ENCODE measurements around the gene MARK3. TPM values are rescaled to one million over a fixed set of nuclear protein-coding genes. Genes with fewer than 3 reads are reported as not detected.
A peak's percentile ranks its signal among the peaks of the same experiment; 100 is the strongest.

The MARK3 gene
- total and polyA plus RNA-seq, 10 of the 15 experiments (the other 5 are each of a cell fraction or from before 2014, with no cell fraction given), result 10.7 to 75.1 (median 41.4) TPM

- WGBS (ENCODE audit: insufficient coverage, insufficient replicate concordance, low lambda C conversion rate, missing lambda C conversion rate), result 100% methylated on average over 4 of the region's 4 CpGs
- FAIRE-seq, result no peak
Measured at GRCh38 chr14:103343164-103343879, 41.9 kb upstream of the MARK3 start.

More at GRCh38 chr14:103343164-103343879, 41.9 kb upstream of the MARK3 start:
- H3K27me3 ChIP-seq (replicated peaks in 1 of 2; ENCODE audit: control insufficient read depth in 2 of 2, insufficient read depth in 2 of 2, low read length in 1 of 2), result no peaks in the 10 kb centered on the region
- in situ Hi-C loops (cut with MboI) (no loop called here), intact Hi-C loops (cut with micrococcal nuclease; ENCODE audit: unreplicated experiment) (no loop called here)
- no peaks in the 10 kb centered on the region for H3K4me1 ChIP-seq (ENCODE audit: control insufficient read depth, insufficient read depth, low read length)
- H3K4me3 ChIP-seq, result no peak overlapping the region
- SMC1A ChIA-PET (ENCODE audit: uncharacterized antibody, unreplicated experiment), result interaction anchor here (0.6 to 1.7 kb wide), 2 partner anchors 9 to 46 kb away, joined by 3 to 5 read pairs; partner anchors contain the start of gene EIF5
- peaks cover 14 to 56% of the 10 kb centered on the region in 2 experiments for H3K36me3 ChIP-seq (ENCODE audit: control insufficient read depth in 2 of 2, insufficient read depth in 2 of 2, low read length in 1 of 2)
- 0 out of 2 replicates have a peak, but pooled peaks cover 3% of the 10 kb centered on the region for H4K20me1 ChIP-seq (ENCODE audit: control insufficient read depth, insufficient read depth)
- H3K9me3 ChIP-seq (replicated peaks; ENCODE audit: control insufficient read depth, insufficient read depth, low read length), result no peaks in the 10 kb centered on the region
- TF ChIP-seq YBX1 (IDR thresholded peaks at IDR 0.05) (no peak), POU2F2 (IDR thresholded peaks at IDR 0.05; ENCODE audit: borderline replicate concordance, low read depth, low read length) (0 out of 3 replicates have a peak, but pooled peaks have one; percentile 13), BMI1 (IDR thresholded peaks at IDR 0.05; ENCODE audit: borderline replicate concordance) (no peak), POLR2AphosphoS5 (IDR thresholded peaks at IDR 0.05; ENCODE audit: low read length) (peak; percentile 70), MTA3 (IDR thresholded peaks at IDR 0.05; ENCODE audit: borderline replicate concordance, low read length) (peak; percentile 43; the same call in 1 of the 2 replicates), NFYA (IDR thresholded peaks at IDR 0.05; ENCODE audit: borderline replicate concordance, low read depth, low read length) (no peak), POLR2A (IDR thresholded peaks at IDR 0.05; ENCODE audit: low read depth, low read length) (peak; percentile 44; the same call in 1 of the 2 replicates), SMAD5 (IDR thresholded peaks at IDR 0.05; ENCODE audit: low read depth) (0 out of 2 replicates have a peak, but pooled peaks have one; percentile 53)
- BruUV-seq (replicated peaks), result no TSS peak
- ATAC-seq (peak; percentile 11; the same call in 1 of the 3 replicates), DNase-seq (ENCODE audit: low read depth, low spot score) (no peak)
- CTCF ChIA-PET, result interaction anchor here (1.1 to 6.6 kb wide), 2 partner anchors 41 to 48 kb away, joined by 3 to 38 read pairs; no protein-coding TSS in a partner anchor
- H3K79me2 ChIP-seq (ENCODE audit: control insufficient read depth, insufficient read depth, low read length), result peaks cover 2% of the 10 kb centered on the region; the same call in 1 of the 2 replicates
- no peak overlapping the region for H2AFZ ChIP-seq (ENCODE audit: control insufficient read depth, low read depth, low read length)
- H3K4me2 ChIP-seq (ENCODE audit: control insufficient read depth, insufficient read depth), result no peak overlapping the region
- RAD21 ChIA-PET (ENCODE audit: unreplicated experiment), result interaction anchor here (0.6 to 2.1 kb wide), 4 partner anchors 8 to 108 kb away, joined by 3 to 12 read pairs (median 4); partner anchors contain the start of gene EIF5
- POLR2A ChIA-PET, result interaction anchor here (1.2 kb wide), 1 partner anchor 10 kb away, joined by 5 read pairs; no protein-coding TSS in a partner anchor
- no peak overlapping the region for H3K9ac ChIP-seq (ENCODE audit: control insufficient read depth, insufficient read depth, low read length)
- no peak overlapping the region for H3K27ac ChIP-seq (ENCODE audit: control insufficient read depth, insufficient read depth)

Measured in GM12878 (cell line).